ENCODE results near the gene MEI1. TPM values are rescaled to one million over a fixed set of nuclear protein-coding genes. Genes with fewer than 3 reads are reported as not detected.

MEI1 gene
- total and polyA plus RNA-seq, 4 donors, result 0.49 to 2.0 (median 1.4) TPM; not detected in 1

DNA sequence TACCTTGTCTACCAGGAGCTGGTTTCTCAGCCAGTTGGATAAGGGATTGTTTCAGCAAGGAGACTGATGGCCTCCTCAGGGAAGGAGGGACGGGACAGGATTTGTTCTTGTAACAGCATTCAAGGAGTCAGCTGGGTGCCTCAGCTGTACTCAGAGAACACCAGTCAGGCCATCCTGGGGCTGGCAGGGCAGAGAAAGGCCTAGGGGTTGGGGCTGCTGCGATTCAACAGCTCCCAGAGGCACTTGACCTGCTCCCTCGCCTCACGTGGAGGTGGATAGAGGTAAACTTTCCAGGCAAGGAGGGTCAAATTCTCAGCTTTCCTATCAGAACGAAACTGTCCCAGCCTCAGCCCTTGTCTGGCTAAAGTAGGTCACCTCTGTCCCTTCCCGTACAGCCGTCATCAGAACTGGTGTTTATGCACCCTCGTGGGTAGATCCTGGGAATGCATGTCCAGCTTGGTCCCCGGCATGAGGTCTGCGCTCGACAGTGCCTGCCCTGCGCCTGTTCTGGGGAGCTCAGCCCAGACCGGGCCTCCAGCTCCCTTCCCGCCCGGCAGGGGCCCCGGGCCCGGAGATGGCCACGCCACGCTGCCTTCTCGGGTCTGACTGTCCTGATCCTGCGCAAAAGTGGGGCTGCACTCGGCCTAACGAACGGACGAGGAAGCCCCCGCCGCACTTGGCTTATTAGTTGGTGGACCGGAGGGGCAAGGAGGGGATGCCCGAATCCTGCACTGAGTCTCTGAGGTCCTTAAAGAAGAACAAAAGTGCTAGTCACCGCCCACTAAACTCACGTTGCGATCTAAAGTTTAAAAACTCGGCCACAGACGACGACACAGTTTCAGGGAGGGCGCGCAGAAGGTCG, 100.4 kb downstream of the MEI1 start:
- H3K4me3 ChIP-seq (ENCODE audit: low read length in 2 of 2), result peak overlapping the region; percentile 6 to 77
- no peaks in the 10 kb centered on the region for H3K27me3 ChIP-seq (ENCODE audit: control insufficient read depth in 1 of 2, insufficient read depth in 2 of 2, low read length in 1 of 2)
- ATAC-seq (ENCODE audit: low FRiP score) (peak; percentile 82), DNase-seq (peak; percentile 49 to 79)
- H3K4me1 ChIP-seq (ENCODE audit: control insufficient read depth in 1 of 2, insufficient read depth in 2 of 2, low read length in 2 of 2), result no peaks in the 10 kb centered on the region
- 20% methylated on average over 38 of the region's 38 CpGs for WGBS, 2 donors
- H3K27ac ChIP-seq (ENCODE audit: low read depth in 1 of 2, low read length in 2 of 2), result peak overlapping the region in 1 of 2 donors; percentile 4
- no peaks in the 10 kb centered on the region for H3K9me3 ChIP-seq (ENCODE audit: control insufficient read depth, low read length)
- intact Hi-C loops (cut with DNase I), result loop anchor here in 1 of 2 donors (2.0 kb wide), 1 partner anchor 33 kb away; the partner anchor contains the start of gene SREBF2
- no peaks in the 10 kb centered on the region for H3K36me3 ChIP-seq (ENCODE audit: control insufficient read depth in 1 of 2, insufficient read depth in 2 of 2, low read length in 1 of 2)

DNA sequence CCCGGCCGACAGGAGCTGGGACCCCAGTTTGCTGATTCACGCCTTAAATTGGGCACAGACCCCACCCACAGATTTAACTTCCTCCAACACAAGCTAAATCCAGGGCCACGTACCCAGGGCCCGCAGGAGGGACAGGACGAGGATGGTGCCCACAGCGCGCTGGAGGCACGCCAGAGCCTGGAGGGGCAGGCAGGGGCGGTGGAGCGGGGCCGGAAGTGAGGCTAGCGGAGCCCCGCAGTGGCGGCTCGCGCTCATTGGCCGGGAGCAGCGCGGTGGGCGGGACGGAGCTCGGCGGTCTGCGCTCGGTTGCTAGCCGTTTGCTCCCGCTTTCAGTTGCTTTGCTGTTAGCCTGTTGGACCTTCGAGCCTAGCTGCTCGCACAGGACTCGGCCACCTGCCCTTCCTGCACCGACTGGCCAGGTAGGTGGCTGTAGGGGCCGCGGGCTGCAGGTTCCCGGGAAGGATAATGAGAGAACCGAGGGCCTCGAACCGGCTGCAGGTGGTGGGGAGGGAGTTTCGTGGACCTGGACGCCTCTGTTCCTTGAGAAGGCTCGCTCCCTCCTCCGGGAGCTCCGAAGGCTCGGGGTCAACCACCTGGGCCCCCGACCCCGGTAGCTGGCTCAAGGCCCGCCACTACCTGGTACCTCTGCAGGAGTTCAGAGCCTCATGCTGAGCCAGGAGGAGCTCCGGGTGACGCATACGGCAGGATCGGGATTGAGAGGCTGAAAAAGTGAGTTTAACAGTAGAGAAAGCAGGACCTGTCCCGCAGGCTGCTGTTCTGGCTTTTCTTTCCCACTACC, 101.2 kb downstream of the MEI1 start, which contains the start of gene CCDC134:
CCDC134 (plus strand) TSS at position 332 of the 799 bp plus-strand sequence. CDS start 8,212 bp downstream, outside the sequence.
- Histone ChIP-seq H3K4me1 (ENCODE audit: control insufficient read depth in 1 of 2, insufficient read depth in 2 of 2, low read length in 2 of 2) (no peaks in the 10 kb centered on the region), H3K27me3 (ENCODE audit: control insufficient read depth in 1 of 2, insufficient read depth in 2 of 2, low read length in 1 of 2) (no peaks in the 10 kb centered on the region), H3K27ac (ENCODE audit: low read depth in 1 of 2, low read length in 2 of 2) (peak within 1 kb of the TSS in 1 of 2 donors; percentile 4), H3K36me3 (ENCODE audit: control insufficient read depth in 1 of 2, insufficient read depth in 2 of 2, low read length in 1 of 2) (no peaks in the 10 kb centered on the region), H3K4me3 (ENCODE audit: low read length in 2 of 2) (peak within 1 kb of the TSS; percentile 65 to 77), H3K9me3 (ENCODE audit: control insufficient read depth, low read length) (no peaks in the 10 kb centered on the region)
- WGBS, 2 donors, result 0 to 1% methylated on average over 52 of the region's 52 CpGs
- peak; percentile 97 for ATAC-seq (ENCODE audit: low FRiP score)
- intact Hi-C loops (cut with DNase I), result loop anchor here in 1 of 2 donors (2.0 kb wide), 1 partner anchor 32 kb away; the partner anchor contains the start of gene SREBF2
- DNase-seq, result peak; percentile 95 to 97

- Histone ChIP-seq H3K4me3 (ENCODE audit: low read length in 2 of 2) (peak overlapping the region; percentile 65 to 77), H3K27ac (ENCODE audit: low read depth in 1 of 2, low read length in 2 of 2) (no peak overlapping the region), H3K36me3 (ENCODE audit: control insufficient read depth in 1 of 2, insufficient read depth in 2 of 2, low read length in 1 of 2) (no peaks in the 10 kb centered on the region), H3K27me3 (ENCODE audit: control insufficient read depth in 1 of 2, insufficient read depth in 2 of 2, low read length in 1 of 2) (no peaks in the 10 kb centered on the region), H3K9me3 (ENCODE audit: control insufficient read depth, low read length) (no peaks in the 10 kb centered on the region), H3K4me1 (ENCODE audit: control insufficient read depth in 1 of 2, insufficient read depth in 2 of 2, low read length in 2 of 2) (no peaks in the 10 kb centered on the region)
- ATAC-seq (ENCODE audit: low FRiP score) (no peak), DNase-seq (peak in 1 of 2 donors; percentile 8)
- intact Hi-C loops (cut with DNase I), result loop anchor here in 1 of 2 donors (2.0 kb wide), 1 partner anchor 32 kb away; the partner anchor contains the start of gene SREBF2
- WGBS, 2 donors, result 34 to 39% methylated on average over 4 of the region's 4 CpGs
Observed at GRCh38 chr22:41801147-41801819, 102.0 kb downstream of the MEI1 start.

DNA sequence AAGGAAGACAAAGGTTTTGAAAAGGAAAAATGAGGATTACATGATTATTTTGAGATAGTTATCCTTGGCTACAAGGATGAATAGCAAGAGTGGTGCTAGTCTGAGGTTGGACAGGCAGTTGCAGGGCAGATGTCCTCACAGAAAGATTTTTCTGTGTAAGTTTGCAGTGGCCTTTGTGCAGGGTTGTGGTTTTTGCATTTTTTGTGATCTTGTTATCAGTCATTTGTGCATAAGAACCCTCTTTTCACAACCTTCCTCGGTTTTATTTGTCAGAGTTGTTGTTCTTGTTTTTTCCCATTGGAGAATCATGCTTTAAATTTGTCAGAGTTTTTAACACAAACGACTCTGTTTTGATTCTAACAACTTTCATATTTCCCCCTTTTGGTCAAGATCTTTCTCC, 102.6 kb downstream of the MEI1 start:
- DNase-seq, result peak in 1 of 2 donors; percentile 5
- no peak for ATAC-seq (ENCODE audit: low FRiP score)
- Histone ChIP-seq H3K9me3 (ENCODE audit: control insufficient read depth, low read length) (no peaks in the 10 kb centered on the region), H3K36me3 (ENCODE audit: control insufficient read depth in 1 of 2, insufficient read depth in 2 of 2, low read length in 1 of 2) (no peaks in the 10 kb centered on the region), H3K4me3 (ENCODE audit: low read length in 2 of 2) (no peak overlapping the region), H3K4me1 (ENCODE audit: control insufficient read depth in 1 of 2, insufficient read depth in 2 of 2, low read length in 2 of 2) (no peaks in the 10 kb centered on the region), H3K27me3 (ENCODE audit: control insufficient read depth in 1 of 2, insufficient read depth in 2 of 2, low read length in 1 of 2) (no peaks in the 10 kb centered on the region), H3K27ac (ENCODE audit: low read depth in 1 of 2, low read length in 2 of 2) (no peak overlapping the region)
- intact Hi-C loops (cut with DNase I), result loop anchor here in 1 of 2 donors (2.0 kb wide), 1 partner anchor 31 kb away; the partner anchor contains the start of gene SREBF2
- 62 to 73% methylated on average over 2 of the region's 2 CpGs for WGBS, 2 donors

DNA sequence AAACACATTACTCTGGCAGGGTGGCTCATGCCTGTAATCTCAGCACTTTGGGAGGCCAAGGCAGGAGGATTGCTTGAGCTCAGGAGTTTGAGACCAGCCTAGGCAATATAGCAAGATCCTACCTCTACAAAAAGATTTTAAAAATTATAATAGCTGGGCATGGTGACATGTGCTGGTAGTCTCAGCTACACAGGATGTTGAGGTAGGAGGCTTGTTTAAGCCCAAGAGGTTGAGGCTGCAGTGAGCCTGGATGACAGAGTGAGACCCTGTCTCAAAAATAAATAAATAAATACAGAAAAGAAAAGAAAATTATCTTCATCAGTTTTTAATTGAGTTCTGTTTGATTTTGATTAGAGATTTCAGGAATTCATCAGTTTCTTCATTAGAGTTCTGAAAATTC, 106.3 kb downstream of the MEI1 start:
- intact Hi-C loops (cut with DNase I), result no loop called here
- Histone ChIP-seq H3K4me1 (ENCODE audit: control insufficient read depth in 1 of 2, insufficient read depth in 2 of 2, low read length in 2 of 2) (no peaks in the 10 kb centered on the region), H3K27me3 (ENCODE audit: control insufficient read depth in 1 of 2, insufficient read depth in 2 of 2, low read length in 1 of 2) (no peaks in the 10 kb centered on the region), H3K27ac (ENCODE audit: low read depth in 1 of 2, low read length in 2 of 2) (no peak overlapping the region), H3K36me3 (ENCODE audit: control insufficient read depth in 1 of 2, insufficient read depth in 2 of 2, low read length in 1 of 2) (no peaks in the 10 kb centered on the region), H3K9me3 (ENCODE audit: control insufficient read depth, low read length) (no peaks in the 10 kb centered on the region), H3K4me3 (ENCODE audit: low read length in 2 of 2) (no peak overlapping the region)
- ATAC-seq (ENCODE audit: low FRiP score), result no peak
- DNase-seq, result no peak

GRCh38 chr22:41808400-41808799, 109.1 kb downstream of the MEI1 start:
- H3K9me3 ChIP-seq (ENCODE audit: control insufficient read depth, low read length), result no peaks in the 10 kb centered on the region
- H3K27ac ChIP-seq (ENCODE audit: low read depth in 1 of 2, low read length in 2 of 2), result no peak overlapping the region
- no peaks in the 10 kb centered on the region for H3K27me3 ChIP-seq (ENCODE audit: control insufficient read depth in 1 of 2, insufficient read depth in 2 of 2, low read length in 1 of 2)
- H3K4me3 ChIP-seq (ENCODE audit: low read length in 2 of 2), result no peak overlapping the region
- DNase-seq, result peak in 1 of 2 donors; percentile 8
- WGBS, 2 donors, result 92% methylated on average over 6 of the region's 6 CpGs
- no peak for ATAC-seq (ENCODE audit: low FRiP score)
- intact Hi-C loops (cut with DNase I), result no loop called here
- H3K36me3 ChIP-seq (ENCODE audit: control insufficient read depth in 1 of 2, insufficient read depth in 2 of 2, low read length in 1 of 2), result no peaks in the 10 kb centered on the region
- no peaks in the 10 kb centered on the region for H3K4me1 ChIP-seq (ENCODE audit: control insufficient read depth in 1 of 2, insufficient read depth in 2 of 2, low read length in 2 of 2)

DNA sequence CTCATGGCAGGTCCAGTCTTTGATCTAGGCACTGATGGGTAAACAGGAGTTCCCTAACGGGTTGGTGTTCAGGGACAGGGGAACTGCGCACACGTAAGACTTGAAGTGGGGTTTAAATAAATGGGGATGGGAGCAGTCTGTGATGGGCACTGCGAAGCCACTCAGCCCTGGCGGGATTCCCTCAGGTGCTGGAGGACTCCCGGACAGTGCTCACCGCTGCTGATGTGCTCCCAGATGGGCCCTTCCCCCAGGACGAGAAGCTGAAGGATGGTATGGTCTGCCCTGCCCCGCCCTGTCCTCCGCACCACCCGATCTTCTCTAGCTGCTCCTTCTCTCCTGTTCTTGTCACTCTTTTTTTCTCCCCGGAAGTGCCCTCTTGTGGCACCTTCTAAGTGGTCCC, 110.7 kb downstream of the MEI1 start:
- H3K4me1 ChIP-seq (ENCODE audit: control insufficient read depth in 1 of 2, insufficient read depth in 2 of 2, low read length in 2 of 2), result no peaks in the 10 kb centered on the region
- H3K27me3 ChIP-seq (ENCODE audit: control insufficient read depth in 1 of 2, insufficient read depth in 2 of 2, low read length in 1 of 2), result no peaks in the 10 kb centered on the region
- ATAC-seq (ENCODE audit: low FRiP score) (no peak), DNase-seq (peak in 1 of 2 donors; percentile 19)
- intact Hi-C loops (cut with DNase I), result no loop called here
- no peaks in the 10 kb centered on the region for H3K36me3 ChIP-seq (ENCODE audit: control insufficient read depth in 1 of 2, insufficient read depth in 2 of 2, low read length in 1 of 2)
- no peaks in the 10 kb centered on the region for H3K9me3 ChIP-seq (ENCODE audit: control insufficient read depth, low read length)
- no peak overlapping the region for H3K27ac ChIP-seq (ENCODE audit: low read depth in 1 of 2, low read length in 2 of 2)
- WGBS, 2 donors, result 93% methylated on average over 12 of the region's 12 CpGs
- H3K4me3 ChIP-seq (ENCODE audit: low read length in 2 of 2), result no peak overlapping the region
